ENCODE results near the gene SLC16A12. TPM values are rescaled to one million over a fixed set of nuclear protein-coding genes. Genes with fewer than 3 reads are reported as not detected.
A peak's percentile ranks its signal among the peaks of the same experiment; 100 is the strongest.
"Not testable (repeated sequence)": the region's sequence is repeated elsewhere in the genome, so short reads cannot be mapped to it uniquely, and the experiment has no call there.

Gene SLC16A12
- total and polyA plus RNA-seq, 10 donors: 0.02 to 0.19 (median 0.12) TPM; not detected in 5

- peak; percentile 90 for DNase-seq
- peak; percentile 14 to 77 (median 46) for TF ChIP-seq POLR2AphosphoS5 (IDR thresholded peaks at IDR 0.05)
- peak in 2 of 11 experiments; percentile 2 to 10 for TF ChIP-seq CTCF (IDR thresholded peaks at IDR 0.05 in 8 of 11, conservative IDR thresholded peaks at IDR 0.05 in 3 of 11)
- peak in 1 of 3 donors; percentile 45 for TF ChIP-seq POLR2A (IDR thresholded peaks at IDR 0.05)
- H3K4me3 ChIP-seq: peak overlapping the region; percentile 62 to 97 (median 80)
- intact Hi-C loops (cut with DNase I; ENCODE audit: low total_unique reads): no loop called here
- H3K27me3 ChIP-seq (replicated peaks in 1 of 7): no peaks in the 10 kb centered on the region
- WGBS, 5 donors: 1 to 3% (median 2%) methylated on average over 32 to 66 of the region's 66 CpGs
- H3K9me3 ChIP-seq: peaks cover 0 to 6% (median 0%) of the 10 kb centered on the region in 8 donors
- peaks cover 28 to 67% (median 59%) of the 10 kb centered on the region in 6 donors for H3K4me1 ChIP-seq
- H3K36me3 ChIP-seq: peaks cover 0 to 22% (median 11%) of the 10 kb centered on the region in 6 donors
- H3K27ac ChIP-seq: peak overlapping the region; percentile 92 to 99 (median 96)
These were observed 120.2 kb downstream of the SLC16A12 start for GRCh38 chr10:89414879-89415821.

GRCh38 chr10:89414146-89414878 lies 121.1 kb downstream of the SLC16A12 start, which contains the start of gene IFIT5:
IFIT5 (plus strand) TSS chr10:89414568; CDS start chr10:89414799, 231 bp downstream.
- TF ChIP-seq CTCF (IDR thresholded peaks at IDR 0.05 in 8 of 11, conservative IDR thresholded peaks at IDR 0.05 in 3 of 11) (no peak), POLR2A (IDR thresholded peaks at IDR 0.05) (peak in 1 of 3 donors; percentile 8), POLR2AphosphoS5 (IDR thresholded peaks at IDR 0.05) (peak; percentile 74 to 91 (median 83))
- H3K4me3 ChIP-seq: peak within 1 kb of the TSS; percentile 62 to 97 (median 80)
- intact Hi-C loops (cut with DNase I; ENCODE audit: low total_unique reads): no loop called here
- H3K36me3 ChIP-seq: peaks cover 0 to 20% (median 11%) of the 10 kb centered on the region in 6 donors
- H3K27me3 ChIP-seq (replicated peaks in 1 of 7): no peaks in the 10 kb centered on the region
- peak; percentile 93 for DNase-seq
- WGBS, 5 donors: 0 to 1% (median 0%) methylated on average over 19 to 48 of the region's 48 CpGs
- H3K27ac ChIP-seq: peak within 1 kb of the TSS; percentile 92 to 99 (median 96)
- peaks cover 0 to 6% (median 0%) of the 10 kb centered on the region in 8 donors for H3K9me3 ChIP-seq
- H3K4me1 ChIP-seq: peaks cover 25 to 59% (median 51%) of the 10 kb centered on the region in 6 donors

GRCh38 chr10:89413398-89413912 lies 121.9 kb downstream of the SLC16A12 start:
- Histone ChIP-seq H3K9me3 (peaks cover 0 to 6% (median 0%) of the 10 kb centered on the region in 8 donors), H3K4me3 (peak overlapping the region in 6 of 8 donors; percentile 77 to 97 (median 80)), H3K27ac (peak overlapping the region; percentile 92 to 99 (median 96)), H3K4me1 (peaks cover 25 to 51% (median 43%) of the 10 kb centered on the region in 6 donors), H3K27me3 (replicated peaks in 1 of 7) (no peaks in the 10 kb centered on the region), H3K36me3 (peaks cover 0 to 15% (median 11%) of the 10 kb centered on the region in 6 donors)
- no peak for TF ChIP-seq POLR2A (IDR thresholded peaks at IDR 0.05)
- no peak for TF ChIP-seq POLR2AphosphoS5 (IDR thresholded peaks at IDR 0.05)
- no peak for TF ChIP-seq CTCF (IDR thresholded peaks at IDR 0.05 in 8 of 11, conservative IDR thresholded peaks at IDR 0.05 in 3 of 11)
- no peak for DNase-seq
- WGBS, 5 donors: 75 to 86% (median 79%) methylated on average over 7 of the region's 7 CpGs
- intact Hi-C loops (cut with DNase I; ENCODE audit: low total_unique reads): no loop called here

GRCh38 chr10:89412276-89412675 lies 123.1 kb downstream of the SLC16A12 start:
- H3K9me3 ChIP-seq; H3K27me3 ChIP-seq (replicated peaks in 1 of 7); H3K4me3 ChIP-seq; DNase-seq; H3K36me3 ChIP-seq; H3K27ac ChIP-seq; intact Hi-C loops (cut with DNase I; ENCODE audit: low total_unique reads): not testable (repeated sequence)
- 82 to 91% (median 88%) methylated on average over 10 of the region's 10 CpGs for WGBS, 5 donors
- H3K4me1 ChIP-seq: peaks cover 25 to 39% (median 31%) of the 10 kb centered on the region in 6 donors

GRCh38 chr10:89411135-89411534 lies 124.3 kb downstream of the SLC16A12 start:
- 69 to 81% (median 73%) methylated on average over 2 of the region's 2 CpGs for WGBS, 5 donors
- H3K27me3 ChIP-seq (replicated peaks in 1 of 7); H3K4me3 ChIP-seq; H3K27ac ChIP-seq; DNase-seq; intact Hi-C loops (cut with DNase I; ENCODE audit: low total_unique reads); H3K36me3 ChIP-seq; H3K9me3 ChIP-seq: not testable (repeated sequence)
- peaks cover 14 to 27% (median 20%) of the 10 kb centered on the region in 6 donors for H3K4me1 ChIP-seq

GRCh38 chr10:89410551-89410950 lies 124.8 kb downstream of the SLC16A12 start:
- WGBS, 5 donors: 68 to 81% (median 71%) methylated on average over 5 of the region's 5 CpGs
- H3K4me3 ChIP-seq; H3K9me3 ChIP-seq; H3K36me3 ChIP-seq; H3K27me3 ChIP-seq (replicated peaks in 1 of 7); intact Hi-C loops (cut with DNase I; ENCODE audit: low total_unique reads); H3K27ac ChIP-seq; DNase-seq: not testable (repeated sequence)
- peaks cover 9 to 21% (median 14%) of the 10 kb centered on the region in 6 donors for H3K4me1 ChIP-seq

All from spleen (tissue), 11 donors.